ENCODE results near the gene OR8B2. TPM values are rescaled to one million over a fixed set of nuclear protein-coding genes. Genes with fewer than 3 reads are reported as not detected.

OR8B2 gene, protein sequence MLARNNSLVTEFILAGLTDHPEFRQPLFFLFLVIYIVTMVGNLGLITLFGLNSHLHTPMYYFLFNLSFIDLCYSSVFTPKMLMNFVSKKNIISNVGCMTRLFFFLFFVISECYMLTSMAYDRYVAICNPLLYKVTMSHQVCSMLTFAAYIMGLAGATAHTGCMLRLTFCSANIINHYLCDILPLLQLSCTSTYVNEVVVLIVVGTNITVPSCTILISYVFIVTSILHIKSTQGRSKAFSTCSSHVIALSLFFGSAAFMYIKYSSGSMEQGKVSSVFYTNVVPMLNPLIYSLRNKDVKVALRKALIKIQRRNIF
- total RNA-seq, result not detected in 2 replicates
- long read RNA-seq, result 0 reads

DNA sequence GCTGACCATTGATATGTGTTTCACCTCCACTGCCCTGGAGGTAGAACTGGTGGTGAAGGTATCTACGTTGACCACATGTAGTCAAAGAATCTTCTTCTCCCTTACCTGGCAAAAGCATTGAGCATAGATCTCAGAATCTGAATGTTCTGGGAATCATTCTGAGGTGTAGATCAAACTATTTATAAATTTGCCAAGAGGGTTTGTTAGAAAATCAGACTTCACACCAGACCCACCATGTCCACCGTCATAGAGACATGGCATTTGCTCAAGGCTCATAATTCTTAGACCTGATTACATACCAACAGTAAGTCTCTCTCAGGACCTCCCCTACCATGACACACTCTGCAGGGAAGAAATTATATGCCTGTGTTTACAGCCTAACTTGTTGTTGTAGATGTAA is at the start of gene OR8B2:
OR8B2 (minus strand) TSS at position 101 of the 400 bp plus-strand sequence. CDS start 1,156 bp downstream, outside the sequence.
- no peak for DNase-seq (ENCODE audit: extremely low spot score, unreplicated experiment)
- Mint-ChIP-seq H3K27me3 (ENCODE audit: unreplicated experiment) (no peaks in the 10 kb centered on the region), H3K4me1 (ENCODE audit: unreplicated experiment) (no peaks in the 10 kb centered on the region), H3K36me3 (ENCODE audit: unreplicated experiment) (no peaks in the 10 kb centered on the region), H3K9me3 (ENCODE audit: unreplicated experiment) (no peaks in the 10 kb centered on the region), H3K4me3 (ENCODE audit: unreplicated experiment) (no peak within 1 kb of the TSS), H3K27ac (ENCODE audit: unreplicated experiment) (no peak within 1 kb of the TSS)
- TF ChIP-seq, protein P1, sequence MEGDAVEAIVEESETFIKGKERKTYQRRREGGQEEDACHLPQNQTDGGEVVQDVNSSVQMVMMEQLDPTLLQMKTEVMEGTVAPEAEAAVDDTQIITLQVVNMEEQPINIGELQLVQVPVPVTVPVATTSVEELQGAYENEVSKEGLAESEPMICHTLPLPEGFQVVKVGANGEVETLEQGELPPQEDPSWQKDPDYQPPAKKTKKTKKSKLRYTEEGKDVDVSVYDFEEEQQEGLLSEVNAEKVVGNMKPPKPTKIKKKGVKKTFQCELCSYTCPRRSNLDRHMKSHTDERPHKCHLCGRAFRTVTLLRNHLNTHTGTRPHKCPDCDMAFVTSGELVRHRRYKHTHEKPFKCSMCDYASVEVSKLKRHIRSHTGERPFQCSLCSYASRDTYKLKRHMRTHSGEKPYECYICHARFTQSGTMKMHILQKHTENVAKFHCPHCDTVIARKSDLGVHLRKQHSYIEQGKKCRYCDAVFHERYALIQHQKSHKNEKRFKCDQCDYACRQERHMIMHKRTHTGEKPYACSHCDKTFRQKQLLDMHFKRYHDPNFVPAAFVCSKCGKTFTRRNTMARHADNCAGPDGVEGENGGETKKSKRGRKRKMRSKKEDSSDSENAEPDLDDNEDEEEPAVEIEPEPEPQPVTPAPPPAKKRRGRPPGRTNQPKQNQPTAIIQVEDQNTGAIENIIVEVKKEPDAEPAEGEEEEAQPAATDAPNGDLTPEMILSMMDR (IDR thresholded peaks at IDR 0.05), result no peak

DNA sequence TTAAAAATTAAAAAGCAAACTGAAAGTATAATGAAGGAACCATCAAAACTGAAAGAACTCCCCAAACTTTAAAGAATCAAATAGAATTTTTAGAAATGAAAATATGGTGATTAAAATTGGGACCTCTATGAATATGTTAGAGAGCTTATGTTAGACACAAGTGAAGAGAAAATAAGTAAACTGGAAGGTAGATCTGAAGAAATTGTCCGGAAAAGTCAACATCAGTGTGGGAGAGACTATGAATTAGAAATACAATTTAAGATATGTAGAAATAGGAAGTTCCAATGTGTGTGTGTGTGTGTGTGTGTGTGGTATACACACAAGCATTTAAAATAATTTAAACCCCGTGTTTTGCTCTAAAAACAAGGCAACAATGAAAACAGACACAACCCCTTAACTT is 45.3 kb upstream of the OR8B2 start:
- H3K9me3 Mint-ChIP-seq (ENCODE audit: unreplicated experiment), result peaks cover 6% of the 10 kb centered on the region
- peaks cover 1% of the 10 kb centered on the region for H3K36me3 Mint-ChIP-seq (ENCODE audit: unreplicated experiment)
- H3K27me3 Mint-ChIP-seq (ENCODE audit: unreplicated experiment), result no peaks in the 10 kb centered on the region
- TF ChIP-seq, protein P1 (IDR thresholded peaks at IDR 0.05), result no peak
- no peak overlapping the region for H3K27ac Mint-ChIP-seq (ENCODE audit: unreplicated experiment)
- no peak for DNase-seq (ENCODE audit: extremely low spot score, unreplicated experiment)
- H3K4me1 Mint-ChIP-seq (ENCODE audit: unreplicated experiment), result no peaks in the 10 kb centered on the region
- H3K4me3 Mint-ChIP-seq (ENCODE audit: unreplicated experiment), result no peak overlapping the region

DNA sequence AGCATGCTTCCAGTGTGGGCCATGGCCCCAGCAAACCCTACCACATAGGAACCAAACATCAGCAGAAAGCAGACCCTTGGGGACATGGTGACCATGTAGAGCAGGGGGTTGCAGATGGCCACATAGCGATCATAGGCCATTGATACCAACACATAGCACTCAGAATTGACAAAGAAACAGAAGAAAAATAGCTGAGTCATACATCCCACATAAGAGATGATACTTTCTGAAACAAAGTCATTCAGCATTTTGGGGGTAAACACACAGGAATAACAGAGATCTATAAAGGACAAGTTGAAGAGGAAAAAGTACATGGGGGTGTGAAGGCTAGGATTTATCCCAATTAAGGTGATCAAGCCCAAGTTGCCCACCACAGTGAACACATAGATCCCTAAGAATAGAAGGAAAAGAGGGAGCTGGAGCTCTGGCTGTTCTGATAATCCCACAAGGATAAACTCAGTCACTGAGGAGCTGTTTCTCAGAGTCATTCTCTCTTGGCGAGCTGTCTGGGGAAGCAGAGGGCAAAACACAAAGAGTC is 40.2 kb upstream of the OR8B2 start, which contains the start of gene OR8B4:
OR8B4 (minus strand) TSS at position 488 of the 538 bp plus-strand sequence; CDS start at position 488, 0 bp downstream.
- DNase-seq (ENCODE audit: extremely low spot score, unreplicated experiment), result no peak
- Mint-ChIP-seq H3K9me3 (ENCODE audit: unreplicated experiment) (peaks cover 2% of the 10 kb centered on the region), H3K4me3 (ENCODE audit: unreplicated experiment) (no peak within 1 kb of the TSS), H3K27ac (ENCODE audit: unreplicated experiment) (no peak within 1 kb of the TSS), H3K36me3 (ENCODE audit: unreplicated experiment) (peaks cover under 1% of the 10 kb centered on the region), H3K27me3 (ENCODE audit: unreplicated experiment) (peaks cover 7% of the 10 kb centered on the region), H3K4me1 (ENCODE audit: unreplicated experiment) (no peaks in the 10 kb centered on the region)
- TF ChIP-seq, protein P1 (IDR thresholded peaks at IDR 0.05), result no peak

DNA sequence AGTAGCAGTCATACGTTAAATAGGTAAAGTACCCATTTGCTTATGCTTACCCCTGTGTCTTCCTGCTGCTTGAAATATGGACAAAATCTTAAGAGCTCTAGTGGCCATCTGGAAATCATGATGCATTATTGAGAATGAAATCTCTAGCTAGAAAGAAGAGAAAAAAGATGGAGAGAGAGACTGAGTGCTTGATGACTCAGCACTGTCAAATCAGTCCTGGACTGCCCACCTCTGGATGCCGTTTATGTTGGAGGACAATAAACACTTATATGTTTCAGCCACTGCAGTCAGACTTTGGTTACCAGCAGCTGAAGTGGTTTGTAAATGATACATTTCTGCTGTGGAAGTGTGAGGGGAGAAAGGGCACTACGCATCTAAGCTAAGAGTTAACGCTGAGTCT is 36.7 kb upstream of the OR8B2 start:
- TF ChIP-seq, protein P1 (IDR thresholded peaks at IDR 0.05), result no peak
- Mint-ChIP-seq H3K9me3 (ENCODE audit: unreplicated experiment) (no peaks in the 10 kb centered on the region), H3K27me3 (ENCODE audit: unreplicated experiment) (peaks cover 25% of the 10 kb centered on the region), H3K36me3 (ENCODE audit: unreplicated experiment) (no peaks in the 10 kb centered on the region), H3K4me1 (ENCODE audit: unreplicated experiment) (no peaks in the 10 kb centered on the region), H3K4me3 (ENCODE audit: unreplicated experiment) (no peak overlapping the region), H3K27ac (ENCODE audit: unreplicated experiment) (no peak overlapping the region)
- no peak for DNase-seq (ENCODE audit: extremely low spot score, unreplicated experiment)

DNA sequence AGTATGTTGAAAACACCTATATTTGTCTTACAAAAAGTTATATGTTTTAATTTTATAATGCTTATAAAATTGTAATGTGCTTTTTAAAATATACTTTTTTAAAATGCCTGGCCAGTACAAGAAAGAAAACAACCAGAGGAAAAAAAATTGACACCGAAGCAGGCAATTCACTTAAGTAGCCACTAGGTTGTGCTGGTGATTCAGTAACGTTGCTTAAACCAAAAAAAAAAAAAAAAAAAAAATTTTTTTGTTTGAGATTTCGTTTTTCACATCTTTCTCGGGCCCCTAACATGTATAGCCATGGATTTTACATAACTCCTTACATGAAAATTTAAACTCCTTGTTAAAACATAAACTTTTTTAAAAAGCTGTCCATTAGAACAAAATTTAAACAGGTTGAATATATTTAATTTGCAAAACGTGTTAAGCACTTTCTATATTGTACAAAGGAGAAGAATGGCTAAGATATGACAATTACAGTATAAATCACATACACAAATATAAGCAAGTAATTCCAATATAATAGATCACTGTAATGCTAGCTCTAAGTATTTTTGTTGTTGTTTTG is 31.1 kb upstream of the OR8B2 start:
- TF ChIP-seq, protein P1 (IDR thresholded peaks at IDR 0.05), result peak; percentile 63
- no peaks in the 10 kb centered on the region for H3K9me3 Mint-ChIP-seq (ENCODE audit: unreplicated experiment)
- no peaks in the 10 kb centered on the region for H3K36me3 Mint-ChIP-seq (ENCODE audit: unreplicated experiment)
- no peaks in the 10 kb centered on the region for H3K4me1 Mint-ChIP-seq (ENCODE audit: unreplicated experiment)
- DNase-seq (ENCODE audit: extremely low spot score, unreplicated experiment), result no peak
- no peak overlapping the region for H3K4me3 Mint-ChIP-seq (ENCODE audit: unreplicated experiment)
- peaks cover 49% of the 10 kb centered on the region for H3K27me3 Mint-ChIP-seq (ENCODE audit: unreplicated experiment)
- H3K27ac Mint-ChIP-seq (ENCODE audit: unreplicated experiment), result no peak overlapping the region

Measured in osteocyte (in vitro differentiated cells).